H1 (cell line): ENCODE results near the gene ANXA8. TPM values are rescaled to one million over a fixed set of nuclear protein-coding genes. Genes with fewer than 3 reads are reported as not detected.

Experiments used
- CTCF ChIA-PET: fragments of 300-600 bp; sonication (Branson Sonifier 250); formaldehyde crosslinking; loops from one replicate; lab custom pipeline; 2021; ENCODE audit not compliant: partially characterized antibody; lab: Charles Lee
- POLR2A ChIA-PET: fragments of 300-600 bp; sonication (Branson Sonifier 250); formaldehyde crosslinking; loops from one replicate; lab custom pipeline; 2021; ENCODE audit warnings: inconsistent platforms; ENCODE audit not compliant: partially characterized antibody; lab: Charles Lee
- DNase-seq, 2 experiments: peaks; one replicate each; pipeline versions ENCODE4 v3.0.0 to v3.0.0-alpha.2; 2010 to 2022; ENCODE audit warnings: low spot score in 2 of 2, low read depth in 1 of 2, mixed read lengths in 1 of 2
- FAIRE-seq: peaks from 2 replicates; lab custom pipeline; 2011; peaks lifted over from hg19 to GRCh38; lab: Jason Lieb, UNC
- H2AFZ ChIP-seq: 2 replicates; pipeline ENCODE4 v1.8.1; 2012; ENCODE audit warnings: low read length, inconsistent platforms
- H2AK5ac ChIP-seq: 2 replicates; pipeline ENCODE4 v1.6.1; 2013; ENCODE audit warnings: low read depth, low read length
- H2BK120ac ChIP-seq: replicated peaks from 2 replicates; pipeline ENCODE3; 2013; ENCODE audit warnings: low read depth, low read length, inconsistent platforms
- H2BK12ac ChIP-seq: 2 replicates; pipeline ENCODE4 v1.6.1; 2013; ENCODE audit warnings: low read depth, low read length
- H2BK15ac ChIP-seq: 2 replicates; pipeline ENCODE4 v1.6.1; 2013; ENCODE audit warnings: low read length
- H2BK20ac ChIP-seq: 2 replicates; pipeline ENCODE4 v1.6.1; 2013; ENCODE audit warnings: low read length
- H2BK5ac ChIP-seq: 2 replicates; pipeline ENCODE4 v1.6.1; 2013; ENCODE audit warnings: low read depth, low read length
- H3K14ac ChIP-seq: 2 replicates; pipeline ENCODE4 v1.6.1; 2013; ENCODE audit warnings: inconsistent platforms; ENCODE audit not compliant: insufficient read length
- H3K18ac ChIP-seq: 2 replicates; pipeline ENCODE4 v1.6.1; 2013; ENCODE audit warnings: low read length; ENCODE audit errors: extremely low read depth
- H3K23ac ChIP-seq: 2 replicates; pipeline ENCODE4 v1.6.1; 2013; ENCODE audit warnings: inconsistent platforms; ENCODE audit not compliant: insufficient read length
- H3K23me2 ChIP-seq: 2 replicates; pipeline ENCODE4 v1.6.1; 2013; ENCODE audit warnings: low read depth, low read length
- H3K27ac ChIP-seq: 2 replicates; pipeline ENCODE4 v1.6.1; 2011; ENCODE audit warnings: low read depth, low read length, inconsistent platforms
- H3K27me3 ChIP-seq, 4 experiments: replicated peaks in 1 of 4; 1 replicate in 1 of 4; 2 replicates in 3 of 4; pipeline versions ENCODE4 v1.6.1 to v1.8.1; 2011 to 2013; ENCODE audit warnings: low read length in 3 of 4, mild to moderate bottlenecking in 3 of 4, inconsistent platforms in 2 of 4, mixed read lengths in 2 of 4, moderate library complexity in 1 of 4; ENCODE audit not compliant: control insufficient read depth in 3 of 4, insufficient read depth in 3 of 4; ENCODE audit errors: extremely low read depth in 1 of 4
- H3K36me3 ChIP-seq, 4 experiments: 2 replicates each; pipeline versions ENCODE4 v1.6.1 to v1.8.1; 2011 to 2013; ENCODE audit warnings: mild to moderate bottlenecking in 4 of 4, low read length in 3 of 4, moderate library complexity in 2 of 4, control low read depth in 1 of 4, inconsistent platforms in 1 of 4; ENCODE audit not compliant: insufficient read depth in 4 of 4, control insufficient read depth in 2 of 4
- H3K4ac ChIP-seq: replicated peaks from 2 replicates; pipeline ENCODE3; 2013; ENCODE audit warnings: low read length, low read depth, mixed read lengths, inconsistent platforms; ENCODE audit not compliant: insufficient read length
- H3K4me1 ChIP-seq, 4 experiments: replicated peaks in 1 of 4; 1 replicate in 1 of 4; 2 replicates in 3 of 4; pipeline versions ENCODE4 v1.6.1 to v1.8.1; 2011 to 2013; ENCODE audit warnings: low read length in 3 of 4, inconsistent platforms in 2 of 4, mixed read lengths in 1 of 4; ENCODE audit not compliant: insufficient read depth in 4 of 4, control insufficient read depth in 3 of 4
- H3K4me2 ChIP-seq, 2 experiments: 2 replicates each; pipeline versions ENCODE4 v1.6.1 to v1.8.1; 2011 to 2013; ENCODE audit warnings: low read depth in 2 of 2, low read length in 2 of 2, control low read depth in 1 of 2, inconsistent platforms in 1 of 2, mild to moderate bottlenecking in 1 of 2; ENCODE audit not compliant: insufficient read depth in 1 of 2
- H3K4me3 ChIP-seq, 4 experiments: fragments of 200-600, 300-600 bp in 1 of 4; sonication (generic), shearing (Covaris generic), sonication (Bioruptor Twin) in 1 of 4; 2 replicates each; pipeline versions ENCODE4 v1.5.1 to v1.8.1; 2011 to 2016; ENCODE audit warnings: low read length in 4 of 4, low read depth in 3 of 4, control low read depth in 2 of 4, inconsistent platforms in 2 of 4, mild to moderate bottlenecking in 2 of 4, mixed read lengths in 1 of 4, moderate library complexity in 1 of 4; ENCODE audit not compliant: insufficient read depth in 2 of 4; ENCODE audit errors: extremely low read depth in 1 of 4
- H3K56ac ChIP-seq: replicated peaks from 2 replicates; pipeline ENCODE3; 2013; ENCODE audit warnings: low read depth, mild to moderate bottlenecking, mixed read lengths, low read length, inconsistent platforms; ENCODE audit not compliant: insufficient read length
- H3K79me1 ChIP-seq: 2 replicates; pipeline ENCODE4 v1.6.1; 2013; ENCODE audit warnings: low read depth, low read length, control low read depth
- H3K79me2 ChIP-seq, 2 experiments: 2 replicates each; pipeline versions ENCODE4 v1.6.1 to v1.8.1; 2012 to 2013; ENCODE audit warnings: low read length in 2 of 2, mild to moderate bottlenecking in 2 of 2, inconsistent platforms in 1 of 2; ENCODE audit not compliant: insufficient read depth in 2 of 2, control insufficient read depth in 1 of 2
- H3K9ac ChIP-seq, 4 experiments: replicated peaks in 1 of 4; 1 replicate in 1 of 4; 2 replicates in 3 of 4; pipeline versions ENCODE4 v1.6.1 to v1.8.1; 2011 to 2013; ENCODE audit warnings: low read depth in 3 of 4, low read length in 3 of 4, control low read depth in 2 of 4, mild to moderate bottlenecking in 2 of 4, moderate library complexity in 2 of 4, inconsistent platforms in 1 of 4; ENCODE audit errors: extremely low read depth in 1 of 4
- H3K9me3 ChIP-seq, 2 experiments: 2 replicates each; pipeline versions ENCODE4 v1.6.1 to v1.8.1; 2012 to 2013; ENCODE audit warnings: mild to moderate bottlenecking in 2 of 2, moderate library complexity in 2 of 2, control low read depth in 1 of 2, inconsistent platforms in 1 of 2, low read depth in 1 of 2, low read length in 1 of 2, mixed read lengths in 1 of 2; ENCODE audit not compliant: insufficient read depth in 2 of 2
- H4K20me1 ChIP-seq, 2 experiments: replicated peaks in 1 of 2; 2 replicates each; pipeline versions ENCODE3 to v1.8.1; 2011 to 2013; ENCODE audit warnings: inconsistent platforms in 2 of 2, low read length in 2 of 2, mild to moderate bottlenecking in 1 of 2; ENCODE audit not compliant: insufficient read depth in 2 of 2, control insufficient read depth in 1 of 2
- H4K5ac ChIP-seq: 2 replicates; pipeline ENCODE4 v1.6.1; 2013; ENCODE audit warnings: low read length, low read depth, mixed read lengths, inconsistent platforms; ENCODE audit not compliant: insufficient read length
- H4K8ac ChIP-seq: 2 replicates; pipeline ENCODE4 v1.8.0; 2013; ENCODE audit warnings: mild to moderate bottlenecking, moderate library complexity, low read length, inconsistent platforms; ENCODE audit not compliant: insufficient read depth; ENCODE audit errors: extremely low read depth
- H4K91ac ChIP-seq: replicated peaks from 2 replicates; pipeline ENCODE3; 2013; ENCODE audit warnings: low read length, mixed read lengths, inconsistent platforms; ENCODE audit not compliant: insufficient read length
- BRCA1 ChIP-seq: IDR thresholded peaks from 2 replicates; pipeline ENCODE4 v1.6.1; 2012; ENCODE audit warnings: low read depth, low read length, improper control_type of control experiment
- CTBP2 ChIP-seq: IDR thresholded peaks from 2 replicates; pipeline ENCODE4 v1.7.0; 2011; ENCODE audit warnings: borderline replicate concordance, mild to moderate bottlenecking, moderate library complexity, mixed read lengths, low read length; ENCODE audit not compliant: insufficient read depth, insufficient read length
- JUN ChIP-seq: IDR thresholded peaks from 2 replicates; pipeline ENCODE4 v1.6.1; 2011; ENCODE audit warnings: low read depth, mild to moderate bottlenecking, improper control_type of control experiment, low read length
- KDM4A ChIP-seq: IDR thresholded peaks from one replicate; pipeline ENCODE4 v1.7.1; 2012; ENCODE audit warnings: low read depth, mild to moderate bottlenecking, moderate library complexity, low read length, inconsistent platforms; ENCODE audit not compliant: severe bottlenecking
- KDM5A ChIP-seq: fragments of 200-600 bp; IDR thresholded peaks from 2 replicates; pipeline ENCODE4 v1.7.1; 2012; ENCODE audit warnings: mild to moderate bottlenecking, low read length, inconsistent platforms, mixed read lengths
- NRF1 ChIP-seq: IDR thresholded peaks from 2 replicates; pipeline ENCODE4 v1.6.1; 2011; ENCODE audit warnings: mild to moderate bottlenecking, low read depth, low read length, improper control_type of control experiment
- POLR2A ChIP-seq, 2 experiments: IDR thresholded peaks; 1 replicate in 1 of 2; 2 replicates in 1 of 2; pipeline ENCODE4 v1.6.1; 2011; ENCODE audit warnings: low read depth in 2 of 2, low read length in 2 of 2, mild to moderate bottlenecking in 2 of 2; ENCODE audit errors: control extremely low read depth in 1 of 2
- SIRT6 ChIP-seq: IDR thresholded peaks from one replicate; pipeline ENCODE4 v1.7.1; 2012; ENCODE audit warnings: low read length, inconsistent platforms
- SP4 ChIP-seq: IDR thresholded peaks from 2 replicates; pipeline ENCODE4 v1.6.1; 2012; ENCODE audit warnings: low read length, inconsistent platforms
- TBP ChIP-seq: IDR thresholded peaks from 2 replicates; pipeline ENCODE4 v1.6.1; 2011; ENCODE audit warnings: low read depth, low read length, improper control_type of control experiment
- TCF12 ChIP-seq: IDR thresholded peaks from 2 replicates; pipeline ENCODE4 v1.6.1; 2011; ENCODE audit warnings: low read depth, mild to moderate bottlenecking, low read length
- TEAD4 ChIP-seq: IDR thresholded peaks from 2 replicates; pipeline ENCODE4 v1.6.1; 2012; ENCODE audit warnings: low read depth, low read length, inconsistent platforms, mixed read lengths
- WGBS, 2 experiments: shearing (Covaris generic) in 1 of 2; methylation state at CpG; one replicate each; pipeline versions ENCODE4 v1.1.6 to v1.1.7; 2013 to 2015; ENCODE audit warnings: low lambda C conversion rate in 2 of 2, mixed read lengths in 2 of 2, inconsistent platforms in 1 of 2, low coverage in 1 of 2, missing lambda C conversion rate in 1 of 2; ENCODE audit not compliant: insufficient replicate concordance in 2 of 2, insufficient coverage in 1 of 2, insufficient read length in 1 of 2; ENCODE audit errors: extremely low coverage in 1 of 2, missing lambda C conversion rate in 1 of 2; 5-methylcytosine and 5-hydroxymethylcytosine counted together
- polyA plus RNA-seq, 7 experiments: library from polyadenylated mRNA; depleted of rRNA in 3 of 7; stranded (reverse) in 5 of 7; unstranded in 2 of 7; fragments of >200 nt in 5 of 7; fragments of 200-250 nt in 2 of 7; gene quantifications; 1 replicate in 5 of 7; 2 replicates in 1 of 7; 4 replicates in 1 of 7; pipeline versions ENCODE4 v1.2.1 to v1.2.3, GENCODE V29; 2011 to 2013; ENCODE audit warnings: missing spikeins in 2 of 7, mixed read lengths in 2 of 7
- total RNA-seq: library from RNA; stranded (reverse); fragmentation: NEBNext Ultra II Directional; extraction: Animal tissue kit (Norgen Biotek cat#: 25700); gene quantifications from 2 replicates; pipeline ENCODE4 v1.2.1, GENCODE V29; 2021
- TF ChIP-seq, protein P1 (sequence below): IDR thresholded peaks from 2 replicates; pipeline ENCODE4 v1.6.1; 2011; ENCODE audit warnings: low read length, improper control_type of control experiment

Gene ANXA8
- total and polyA plus RNA-seq, 2 of the 8 experiments (the other 6 are each of a cell fraction or from before 2014, with no cell fraction given), result 0.15 TPM; not detected in 1

DNA sequence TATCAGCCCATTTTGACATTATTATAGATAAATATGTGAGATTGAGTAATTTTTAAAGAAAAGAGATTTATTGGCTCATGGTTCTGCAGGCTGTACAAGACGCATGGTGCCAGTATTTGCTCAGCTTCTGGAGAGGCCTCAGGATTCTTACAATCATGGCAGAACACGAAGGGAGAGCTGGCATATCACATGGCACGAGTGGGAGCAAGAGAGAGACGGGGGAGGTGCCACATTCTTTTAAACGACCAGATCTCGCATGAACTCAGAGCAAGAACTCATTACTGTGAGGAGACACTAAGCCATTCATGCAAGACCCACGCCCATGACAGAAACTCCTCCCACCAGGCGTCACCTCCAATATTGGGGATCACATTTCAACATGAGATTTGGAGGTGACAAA lies 59.7 kb downstream of the ANXA8 start:
- no peak overlapping the region for H3K9ac ChIP-seq
- H2AK5ac ChIP-seq, result no peak overlapping the region
- no peak overlapping the region for H3K14ac ChIP-seq
- no peaks in the 10 kb centered on the region for H3K23me2 ChIP-seq
- H3K79me2 ChIP-seq, result no peaks in the 10 kb centered on the region
- peaks cover 0 to 10% (median 7%) of the 10 kb centered on the region in 4 experiments; a peak in 6 of 7 replicates for H3K4me1 ChIP-seq
- POLR2A ChIA-PET, result no interaction called here
- H3K4me2 ChIP-seq, result no peak overlapping the region
- H3K4me3 ChIP-seq, result no peak overlapping the region
- DNase-seq (no peak), FAIRE-seq (no peak)
- no peak overlapping the region for H2BK20ac ChIP-seq
- no peak overlapping the region for H3K56ac ChIP-seq
- no peaks in the 10 kb centered on the region for H3K79me1 ChIP-seq
- H2BK12ac ChIP-seq, result no peak overlapping the region
- TF ChIP-seq TCF12 (no peak), SP4 (no peak), KDM5A (no peak), KDM4A (no peak), CTBP2 (no peak), BRCA1 (no peak), JUN (no peak), TBP (no peak), SIRT6 (no peak), POLR2A (IDR thresholded peaks at IDR 0.05; ENCODE audit: control extremely low read depth in 1 of 2, low read depth in 2 of 2, low read length in 2 of 2) (no peak), TEAD4 (no peak), NRF1 (no peak)
- TF ChIP-seq, protein P1, sequence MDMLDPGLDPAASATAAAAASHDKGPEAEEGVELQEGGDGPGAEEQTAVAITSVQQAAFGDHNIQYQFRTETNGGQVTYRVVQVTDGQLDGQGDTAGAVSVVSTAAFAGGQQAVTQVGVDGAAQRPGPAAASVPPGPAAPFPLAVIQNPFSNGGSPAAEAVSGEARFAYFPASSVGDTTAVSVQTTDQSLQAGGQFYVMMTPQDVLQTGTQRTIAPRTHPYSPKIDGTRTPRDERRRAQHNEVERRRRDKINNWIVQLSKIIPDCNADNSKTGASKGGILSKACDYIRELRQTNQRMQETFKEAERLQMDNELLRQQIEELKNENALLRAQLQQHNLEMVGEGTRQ, result no peak
- H2BK120ac ChIP-seq, result no peak overlapping the region
- no peaks in the 10 kb centered on the region for H3K9me3 ChIP-seq
- no peak overlapping the region for H2BK5ac ChIP-seq
- no peak overlapping the region for H3K27ac ChIP-seq
- H3K36me3 ChIP-seq, result no peaks in the 10 kb centered on the region
- H4K20me1 ChIP-seq, result no peaks in the 10 kb centered on the region
- H4K91ac ChIP-seq, result no peak overlapping the region
- H3K18ac ChIP-seq, result no peak overlapping the region
- CTCF ChIA-PET, result interaction anchor here (2.3 kb wide), 1 partner anchor 14 kb away, joined by 8 read pairs; no protein-coding TSS in a partner anchor
- H4K5ac ChIP-seq, result no peak overlapping the region
- no peak overlapping the region for H3K23ac ChIP-seq
- no peak overlapping the region for H3K4ac ChIP-seq
- H4K8ac ChIP-seq, result no peak overlapping the region
- 86% methylated on average over 8 of the region's 8 CpGs; no CpG with 5 or more reads in 1 of the 2 experiments for WGBS, 2 experiments
- H2AFZ ChIP-seq, result no peak overlapping the region; the same call in 1 of the 2 replicates
- H3K27me3 ChIP-seq, result no peaks in the 10 kb centered on the region; a peak in 1 of 7 replicates
- H2BK15ac ChIP-seq, result no peak overlapping the region
